A673 (cell line): ENCODE results near the gene SERPINA4. TPM values are rescaled to one million over a fixed set of nuclear protein-coding genes. Genes with fewer than 3 reads are reported as not detected.

Source experiments
- BruUV-seq: library from RNA; stranded (reverse); fragments of 400-500 nt; replicated peaks from 2 replicates; lab custom pipeline; 2021; lab: Mats Ljungman, UMichigan
- CTCF ChIA-PET: fragments of 300-600 bp; sonication (Branson Sonifier 250); formaldehyde crosslinking; loops from one replicate; lab custom pipeline; 2022; ENCODE audit warnings: antibody characterized with exemption; lab: Charles Lee
- POLR2A ChIA-PET: fragments of 300-600 bp; sonication (Branson Sonifier 250); formaldehyde crosslinking; loops from one replicate; lab custom pipeline; 2022; ENCODE audit warnings: antibody characterized with exemption; ENCODE audit not compliant: low non-redundant PET; lab: Charles Lee
- DNase-seq: peaks from one replicate; pipeline ENCODE4 v3.0.0-alpha.2; 2015; ENCODE audit warnings: low spot score
- H3K27ac ChIP-seq: fragments of 200-600 bp; sonication (generic); 2 replicates; pipeline ENCODE4 v1.5.1; 2016; ENCODE audit warnings: mixed run types, low read depth, mild to moderate bottlenecking, mixed read lengths, antibody characterized with exemption, low read length; ENCODE audit not compliant: poor library complexity, severe bottlenecking
- H3K27me3 ChIP-seq: fragments of 200-600 bp; sonication (generic); replicated peaks from 2 replicates; pipeline ENCODE4 v1.6.1; 2017; ENCODE audit warnings: mixed run types, low read depth, mild to moderate bottlenecking, mixed read lengths, antibody characterized with exemption, low read length; ENCODE audit not compliant: insufficient read depth, poor library complexity
- H3K36me3 ChIP-seq: fragments of 200-600 bp; sonication (generic); 2 replicates; pipeline ENCODE4 v1.6.1; 2016; ENCODE audit warnings: mixed run types, mild to moderate bottlenecking, mixed read lengths, antibody characterized with exemption, low read length; ENCODE audit not compliant: insufficient read depth, poor library complexity, severe bottlenecking
- H3K4me1 ChIP-seq: fragments of 200-600 bp; sonication (generic); 2 replicates; pipeline ENCODE4 v1.6.1; 2017; ENCODE audit warnings: mixed run types, mild to moderate bottlenecking, mixed read lengths, antibody characterized with exemption, low read length; ENCODE audit not compliant: insufficient read depth, poor library complexity, severe bottlenecking
- H3K4me3 ChIP-seq: fragments of 200-600 bp; sonication (generic); 2 replicates; pipeline ENCODE4 v1.5.1; 2016; ENCODE audit warnings: low read depth, mixed run types, mild to moderate bottlenecking, mixed read lengths, low read length; ENCODE audit not compliant: poor library complexity, severe bottlenecking
- H3K9me3 ChIP-seq: fragments of 200-600 bp; sonication (generic); 2 replicates; pipeline ENCODE4 v1.6.1; 2016; ENCODE audit warnings: mixed run types, low read depth, mild to moderate bottlenecking, mixed read lengths, antibody characterized with exemption, low read length; ENCODE audit not compliant: poor library complexity, severe bottlenecking
- EZH2 ChIP-seq: fragments of 200-600 bp; sonication (generic); IDR thresholded peaks from 2 replicates; pipeline ENCODE4 v1.6.1; 2017; ENCODE audit warnings: borderline replicate concordance, low read depth, mild to moderate bottlenecking, mixed read lengths, antibody characterized with exemption, low read length; ENCODE audit not compliant: poor library complexity, severe bottlenecking
- intact Hi-C: fragments of 100-400 bp; cut with micrococcal nuclease; formaldehyde crosslinking; loops from one replicate; pipeline ENCODE4 v1.10.0; 2022; ENCODE audit not compliant: unreplicated experiment
- total RNA-seq: library from RNA; stranded (reverse); gene quantifications from 2 replicates; pipeline ENCODE4 v1.2.3, GENCODE V29; 2021
- TF ChIP-seq, protein P1 (sequence below): fragments of 300-800, 200-600 bp; sonication (generic); conservative IDR thresholded peaks from 2 replicates; pipeline ENCODE4 v1.5.1; 2017; ENCODE audit warnings: low read depth, mild to moderate bottlenecking, antibody characterized with exemption, low read length, moderate library complexity, mixed read lengths

Gene SERPINA4
- total RNA-seq, 1 experiment from 2014 or later, result not detected

DNA sequence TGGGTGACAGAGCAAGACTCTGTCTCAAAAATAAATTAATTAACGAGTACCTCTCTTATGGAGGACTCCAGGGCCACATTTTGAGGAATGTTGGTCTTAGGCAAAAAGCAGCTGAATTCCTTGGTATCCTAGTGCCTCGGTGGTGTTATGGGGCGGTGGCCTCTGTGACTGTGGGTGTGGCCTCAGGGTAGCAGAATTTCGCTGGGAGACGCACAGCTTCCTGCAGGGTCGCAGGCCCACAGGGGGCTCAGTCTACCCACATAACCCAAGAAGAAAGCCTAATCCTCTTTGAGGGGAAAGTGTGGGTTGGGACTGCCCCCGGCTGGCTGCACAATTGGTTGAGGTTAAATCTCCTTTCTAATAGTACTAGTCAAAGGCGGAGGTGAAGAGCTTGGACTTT lies 11.2 kb upstream of the SERPINA4 start:
- TF ChIP-seq EZH2, result no peak
- ChIA-PET POLR2A (no interaction called here), CTCF (interaction anchor here (0.6 kb wide), 1 partner anchor 300 kb away, joined by 3 read pairs; no protein-coding TSS in a partner anchor)
- H3K36me3 ChIP-seq, result no peaks in the 10 kb centered on the region
- no peaks in the 10 kb centered on the region for H3K4me1 ChIP-seq
- no peak overlapping the region for H3K27ac ChIP-seq
- BruUV-seq, result no TSS peak
- no peak for DNase-seq
- intact Hi-C loops, result no loop called here
- no peaks in the 10 kb centered on the region for H3K9me3 ChIP-seq
- peaks cover 5% of the 10 kb centered on the region for H3K27me3 ChIP-seq
- no peak overlapping the region for H3K4me3 ChIP-seq

DNA sequence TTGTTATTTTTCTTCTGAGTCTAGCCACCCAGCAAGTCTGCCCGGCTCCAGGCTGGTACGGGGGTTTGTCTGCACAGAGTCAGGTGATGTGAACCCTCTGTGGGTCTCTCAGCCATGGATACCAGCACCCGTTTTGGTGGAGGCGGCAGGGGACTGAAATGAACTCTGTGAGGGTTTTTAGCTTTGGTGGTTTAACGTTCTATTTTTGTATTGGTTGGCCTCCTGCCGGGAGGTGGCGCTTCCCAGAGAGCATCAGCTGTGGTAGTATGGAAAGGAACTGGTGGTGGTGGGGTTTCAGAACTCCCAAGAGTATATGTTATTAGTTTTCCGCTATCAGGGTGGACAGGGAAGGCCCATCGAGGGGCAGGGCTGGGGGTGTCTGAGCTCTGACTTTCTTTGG lies 5.3 kb upstream of the SERPINA4 start:
- BruUV-seq, result no TSS peak
- POLR2A ChIA-PET, result no interaction called here
- TF ChIP-seq, protein P1, sequence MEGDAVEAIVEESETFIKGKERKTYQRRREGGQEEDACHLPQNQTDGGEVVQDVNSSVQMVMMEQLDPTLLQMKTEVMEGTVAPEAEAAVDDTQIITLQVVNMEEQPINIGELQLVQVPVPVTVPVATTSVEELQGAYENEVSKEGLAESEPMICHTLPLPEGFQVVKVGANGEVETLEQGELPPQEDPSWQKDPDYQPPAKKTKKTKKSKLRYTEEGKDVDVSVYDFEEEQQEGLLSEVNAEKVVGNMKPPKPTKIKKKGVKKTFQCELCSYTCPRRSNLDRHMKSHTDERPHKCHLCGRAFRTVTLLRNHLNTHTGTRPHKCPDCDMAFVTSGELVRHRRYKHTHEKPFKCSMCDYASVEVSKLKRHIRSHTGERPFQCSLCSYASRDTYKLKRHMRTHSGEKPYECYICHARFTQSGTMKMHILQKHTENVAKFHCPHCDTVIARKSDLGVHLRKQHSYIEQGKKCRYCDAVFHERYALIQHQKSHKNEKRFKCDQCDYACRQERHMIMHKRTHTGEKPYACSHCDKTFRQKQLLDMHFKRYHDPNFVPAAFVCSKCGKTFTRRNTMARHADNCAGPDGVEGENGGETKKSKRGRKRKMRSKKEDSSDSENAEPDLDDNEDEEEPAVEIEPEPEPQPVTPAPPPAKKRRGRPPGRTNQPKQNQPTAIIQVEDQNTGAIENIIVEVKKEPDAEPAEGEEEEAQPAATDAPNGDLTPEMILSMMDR, result no peak
- TF ChIP-seq EZH2, result no peak

DNA sequence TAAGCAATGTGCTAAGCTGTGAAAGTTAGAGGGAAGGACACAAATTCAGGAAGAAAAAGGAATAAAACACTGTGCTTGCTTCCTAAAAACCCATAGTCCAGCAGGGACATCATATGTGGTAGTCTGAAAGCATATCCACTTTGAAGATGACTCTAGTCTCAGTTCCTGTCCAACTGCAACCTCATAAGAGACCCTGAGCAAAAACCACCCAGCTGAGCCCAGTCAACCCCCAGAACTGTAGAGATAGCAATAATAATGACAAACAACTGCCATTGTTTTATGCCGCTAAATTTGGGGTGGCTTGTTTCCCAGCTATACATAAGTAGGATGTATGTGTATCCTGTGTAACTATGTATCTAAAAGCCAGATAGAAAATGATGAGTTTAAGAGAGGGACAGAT lies 3.9 kb upstream of the SERPINA4 start:
- Histone ChIP-seq H3K4me3 (no peak overlapping the region), H3K9me3 (no peaks in the 10 kb centered on the region), H3K27ac (no peak overlapping the region), H3K4me1 (no peaks in the 10 kb centered on the region), H3K36me3 (no peaks in the 10 kb centered on the region), H3K27me3 (peaks cover 2% of the 10 kb centered on the region)
- BruUV-seq, result no TSS peak
- POLR2A ChIA-PET, result no interaction called here
- TF ChIP-seq, protein P1, result no peak
- no peak for TF ChIP-seq EZH2
- CTCF ChIA-PET, result no interaction called here
- no peak for DNase-seq
- intact Hi-C loops, result no loop called here

More for the DNA sequence above, 5.3 kb upstream of the SERPINA4 start:
- H3K4me3 ChIP-seq, result no peak overlapping the region
- intact Hi-C loops, result no loop called here
- H3K27ac ChIP-seq, result no peak overlapping the region
- H3K9me3 ChIP-seq, result no peaks in the 10 kb centered on the region
- CTCF ChIA-PET, result interaction anchor here (0.6 kb wide), 1 partner anchor 122 kb away, joined by 5 read pairs; no protein-coding TSS in a partner anchor
- H3K36me3 ChIP-seq, result no peaks in the 10 kb centered on the region
- H3K4me1 ChIP-seq, result no peaks in the 10 kb centered on the region
- H3K27me3 ChIP-seq, result peaks cover 5% of the 10 kb centered on the region
- no peak for DNase-seq

DNA sequence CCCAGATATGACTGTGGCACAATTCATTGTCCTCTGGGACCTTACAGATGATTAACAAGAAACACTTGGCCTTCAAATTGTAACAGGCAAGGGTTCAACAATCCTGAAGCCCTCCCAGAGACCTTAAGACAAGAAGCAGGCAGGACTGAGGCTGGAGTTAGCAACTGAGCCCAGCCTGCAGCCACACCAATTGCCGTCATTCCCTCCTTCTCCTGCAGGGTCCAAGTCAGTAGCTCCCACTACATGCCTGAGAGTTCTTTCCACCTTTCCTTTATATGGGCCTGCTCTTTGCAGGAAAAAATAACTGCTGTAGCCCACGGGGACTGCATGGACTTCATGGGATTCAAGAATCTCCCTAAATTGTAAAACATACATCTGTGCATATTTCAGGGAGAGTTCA lies 2.4 kb upstream of the SERPINA4 start:
- CTCF ChIA-PET, result interaction anchor here (1.4 kb wide), 1 partner anchor 10 kb away, joined by 4 read pairs; no protein-coding TSS in a partner anchor
- no TSS peak for BruUV-seq
- no peaks in the 10 kb centered on the region for H3K36me3 ChIP-seq
- no peaks in the 10 kb centered on the region for H3K4me1 ChIP-seq
- no peaks in the 10 kb centered on the region for H3K9me3 ChIP-seq
- no peak overlapping the region for H3K27ac ChIP-seq
- POLR2A ChIA-PET, result no interaction called here
- no peak overlapping the region for H3K4me3 ChIP-seq
- no peaks in the 10 kb centered on the region for H3K27me3 ChIP-seq
- no peak for DNase-seq
- intact Hi-C loops, result no loop called here
- TF ChIP-seq, protein P1, result no peak
- no peak for TF ChIP-seq EZH2
